Measurements from ENCODE around the gene ZNF695. TPM values are rescaled to one million over a fixed set of nuclear protein-coding genes. Genes with fewer than 3 reads are reported as not detected.

Gene ZNF695
- polyA plus RNA-seq, 1 donor = 1.5 TPM

DNA sequence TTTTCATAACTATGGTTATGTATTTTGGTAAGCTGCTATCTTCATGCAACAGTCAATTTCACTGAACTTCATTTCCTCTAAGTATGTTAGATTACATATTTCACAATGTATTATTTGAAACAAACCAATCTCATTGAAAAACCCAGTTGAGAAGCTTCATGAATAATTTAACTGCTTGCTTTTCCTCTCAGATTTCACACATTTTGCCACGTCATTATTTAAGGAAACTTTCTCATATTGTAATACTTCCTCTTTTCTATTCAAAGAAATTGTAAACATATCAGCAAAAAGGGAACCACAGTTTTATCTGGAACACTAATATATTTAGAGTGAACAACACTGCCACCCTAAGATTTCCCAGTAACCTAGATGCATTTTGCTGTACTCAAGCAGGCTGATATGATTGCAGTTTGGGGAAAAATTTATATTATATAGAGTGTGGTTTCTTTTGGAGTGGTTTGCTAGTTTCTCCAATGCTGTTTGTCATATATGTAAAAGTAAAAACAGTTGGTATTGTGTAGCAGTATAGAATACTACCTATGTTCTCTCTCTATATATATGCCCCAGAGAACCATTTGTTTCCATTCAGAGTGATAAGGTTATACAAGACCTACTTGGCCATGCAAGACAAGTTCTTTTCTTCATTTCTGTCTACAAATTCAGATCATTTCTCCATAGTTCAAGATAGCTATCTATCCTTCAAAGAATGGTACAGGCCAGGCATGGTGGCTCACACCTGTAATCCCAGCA lies 47.7 kb downstream of the ZNF695 start:
- H3K4me1 ChIP-seq (ENCODE audit: control insufficient read depth, insufficient read depth, low read length) = no peaks in the 10 kb centered on the region
- WGBS (ENCODE audit: insufficient coverage, low lambda C conversion rate) = 100% methylated on average over 1 of the region's 1 CpG
- H3K36me3 ChIP-seq (ENCODE audit: control insufficient read depth, insufficient read depth, low read length) = no peaks in the 10 kb centered on the region
- DNase-seq = no peak
- no peaks in the 10 kb centered on the region for H3K9me3 ChIP-seq (ENCODE audit: control insufficient read depth, low read depth, low read length)
- H3K27ac ChIP-seq (ENCODE audit: low read length) = no peak overlapping the region
- H3K4me3 ChIP-seq (ENCODE audit: low read length) = no peak overlapping the region
- no peaks in the 10 kb centered on the region for H3K27me3 ChIP-seq (ENCODE audit: control insufficient read depth, insufficient read depth, low read length)

DNA sequence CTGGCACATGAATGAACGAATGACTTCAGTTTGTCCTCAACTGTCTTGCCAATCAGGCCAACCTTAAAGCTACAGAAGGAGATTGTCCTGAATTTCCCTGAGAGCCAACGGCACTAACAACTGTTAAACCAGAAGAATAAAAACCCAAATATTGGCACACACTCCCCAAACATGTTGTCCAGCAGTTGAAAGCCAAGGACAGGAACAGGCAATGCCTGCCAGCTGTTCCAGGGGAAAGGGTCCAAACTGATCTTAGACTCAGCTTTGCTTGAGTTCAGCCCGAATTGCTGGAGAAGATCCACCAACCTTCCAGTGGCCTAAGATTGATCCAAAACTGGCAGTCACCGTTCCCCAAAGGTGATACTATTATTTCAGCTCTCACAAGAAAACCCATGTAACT lies 53.7 kb downstream of the ZNF695 start:
- Histone ChIP-seq H3K4me1 (ENCODE audit: control insufficient read depth, insufficient read depth, low read length) (no peaks in the 10 kb centered on the region), H3K27ac (ENCODE audit: low read length) (no peak overlapping the region), H3K9me3 (ENCODE audit: control insufficient read depth, low read depth, low read length) (no peaks in the 10 kb centered on the region), H3K36me3 (ENCODE audit: control insufficient read depth, insufficient read depth, low read length) (no peaks in the 10 kb centered on the region), H3K4me3 (ENCODE audit: low read length) (no peak overlapping the region), H3K27me3 (ENCODE audit: control insufficient read depth, insufficient read depth, low read length) (no peaks in the 10 kb centered on the region)
- DNase-seq = no peak
- whole genome bisulfite sequencing (ENCODE audit: insufficient coverage, low lambda C conversion rate) = no CpG with 5 or more reads among the region's 4 CpGs

DNA sequence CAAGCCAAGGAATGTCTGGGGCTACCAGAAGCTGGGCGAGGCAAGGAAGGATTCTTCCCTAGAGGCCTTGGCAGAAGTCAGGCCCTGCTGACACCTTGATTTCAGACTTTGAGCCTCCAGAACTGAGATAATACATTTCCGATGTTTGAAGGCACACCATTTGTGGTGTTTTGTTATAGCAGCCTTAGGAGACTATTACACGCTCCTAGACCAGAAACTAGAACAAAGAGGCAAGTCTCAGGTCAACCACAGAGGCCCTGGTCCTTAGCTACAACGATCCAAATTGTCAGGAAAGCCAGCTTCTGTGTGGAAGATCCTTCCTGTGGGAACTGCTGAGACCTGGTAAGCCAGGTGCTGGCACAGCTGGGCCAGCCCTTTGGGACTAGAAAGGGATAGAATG lies 56.4 kb downstream of the ZNF695 start:
- Histone ChIP-seq H3K9me3 (ENCODE audit: control insufficient read depth, low read depth, low read length) (no peaks in the 10 kb centered on the region), H3K27me3 (ENCODE audit: control insufficient read depth, insufficient read depth, low read length) (no peaks in the 10 kb centered on the region), H3K36me3 (ENCODE audit: control insufficient read depth, insufficient read depth, low read length) (no peaks in the 10 kb centered on the region), H3K4me1 (ENCODE audit: control insufficient read depth, insufficient read depth, low read length) (no peaks in the 10 kb centered on the region), H3K4me3 (ENCODE audit: low read length) (no peak overlapping the region), H3K27ac (ENCODE audit: low read length) (no peak overlapping the region)
- no CpG with 5 or more reads among the region's 4 CpGs for WGBS (ENCODE audit: insufficient coverage, low lambda C conversion rate)
- DNase-seq = no peak

DNA sequence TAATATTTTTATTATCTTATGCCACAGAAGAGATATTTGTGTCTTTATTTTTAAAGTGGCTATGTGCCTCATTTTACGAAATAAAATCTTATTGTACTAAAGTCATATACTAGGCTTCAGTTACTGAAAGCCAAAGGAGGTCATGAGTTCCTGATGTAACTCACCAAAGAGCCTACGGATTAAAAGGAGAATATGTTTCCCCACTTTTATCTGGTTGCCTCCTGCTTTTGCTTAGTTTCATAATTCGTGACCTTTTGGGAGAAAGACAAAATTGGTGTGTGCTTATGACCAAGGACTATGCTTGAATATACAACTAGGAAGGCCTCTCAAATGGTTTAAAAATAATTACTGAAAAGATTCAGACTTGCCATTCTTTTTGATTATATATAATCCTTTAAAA lies 57.9 kb downstream of the ZNF695 start:
- H3K27ac ChIP-seq (ENCODE audit: low read length) = no peak overlapping the region
- WGBS (ENCODE audit: insufficient coverage, low lambda C conversion rate) = 100% methylated on average over 1 of the region's 3 CpGs
- no peak overlapping the region for H3K4me3 ChIP-seq (ENCODE audit: low read length)
- no peaks in the 10 kb centered on the region for H3K27me3 ChIP-seq (ENCODE audit: control insufficient read depth, insufficient read depth, low read length)
- no peak for DNase-seq
- H3K4me1 ChIP-seq (ENCODE audit: control insufficient read depth, insufficient read depth, low read length) = no peaks in the 10 kb centered on the region
- no peaks in the 10 kb centered on the region for H3K9me3 ChIP-seq (ENCODE audit: control insufficient read depth, low read depth, low read length)
- H3K36me3 ChIP-seq (ENCODE audit: control insufficient read depth, insufficient read depth, low read length) = no peaks in the 10 kb centered on the region

DNA sequence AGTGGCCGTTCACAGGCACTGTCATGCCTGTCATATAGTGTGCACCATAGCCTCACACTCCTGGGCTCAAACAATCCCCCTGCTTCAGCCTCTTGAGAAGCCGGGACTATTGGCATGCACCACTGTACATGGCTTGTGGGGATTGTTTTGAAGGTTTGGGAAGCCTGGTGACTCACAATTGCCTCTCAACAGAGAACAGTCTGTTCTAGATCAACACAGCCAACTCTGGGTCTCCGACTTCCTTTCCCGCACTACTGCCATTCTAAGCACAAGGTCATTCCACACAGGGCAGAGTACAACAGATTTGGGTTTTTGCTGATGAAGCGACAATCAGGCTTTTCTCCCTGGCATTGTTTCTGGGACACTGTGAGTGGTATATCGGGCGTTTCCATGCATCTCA lies 60.6 kb downstream of the ZNF695 start:
- DNase-seq = no peak
- H3K27ac ChIP-seq (ENCODE audit: low read length) = no peak overlapping the region
- WGBS (ENCODE audit: insufficient coverage, low lambda C conversion rate) = 90% methylated on average over 2 of the region's 7 CpGs

DNA sequence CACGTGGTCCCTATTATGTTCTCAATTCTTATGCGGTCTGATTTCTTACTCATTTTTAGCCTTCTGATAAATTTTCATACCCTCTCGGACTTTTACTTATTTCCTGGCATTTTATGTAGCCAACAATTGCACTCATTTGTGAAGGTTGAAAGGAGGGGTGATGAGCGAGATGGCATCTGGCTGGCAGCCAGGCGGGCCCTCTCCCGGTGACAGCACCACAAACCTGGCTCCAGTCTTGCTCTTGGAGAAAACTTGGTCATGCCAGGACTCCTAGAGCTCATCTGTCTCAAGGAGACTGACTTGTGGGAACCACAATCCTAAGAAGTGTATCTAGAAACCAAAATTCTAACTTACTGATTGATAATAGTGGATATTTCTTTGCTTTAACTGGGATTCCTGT lies 61.5 kb downstream of the ZNF695 start:
- 100% methylated on average over 1 of the region's 6 CpGs for WGBS (ENCODE audit: insufficient coverage, low lambda C conversion rate)
- no peak overlapping the region for H3K4me3 ChIP-seq (ENCODE audit: low read length)
- H3K36me3 ChIP-seq (ENCODE audit: control insufficient read depth, insufficient read depth, low read length) = no peaks in the 10 kb centered on the region
- H3K9me3 ChIP-seq (ENCODE audit: control insufficient read depth, low read depth, low read length) = no peaks in the 10 kb centered on the region
- no peaks in the 10 kb centered on the region for H3K4me1 ChIP-seq (ENCODE audit: control insufficient read depth, insufficient read depth, low read length)
- no peak overlapping the region for H3K27ac ChIP-seq (ENCODE audit: low read length)
- no peaks in the 10 kb centered on the region for H3K27me3 ChIP-seq (ENCODE audit: control insufficient read depth, insufficient read depth, low read length)
- no peak for DNase-seq

More for the DNA sequence above, 60.6 kb downstream of the ZNF695 start:
- no peaks in the 10 kb centered on the region for H3K9me3 ChIP-seq (ENCODE audit: control insufficient read depth, low read depth, low read length)
- H3K4me1 ChIP-seq (ENCODE audit: control insufficient read depth, insufficient read depth, low read length) = no peaks in the 10 kb centered on the region
- no peaks in the 10 kb centered on the region for H3K36me3 ChIP-seq (ENCODE audit: control insufficient read depth, insufficient read depth, low read length)
- H3K4me3 ChIP-seq (ENCODE audit: low read length) = no peak overlapping the region
- H3K27me3 ChIP-seq (ENCODE audit: control insufficient read depth, insufficient read depth, low read length) = no peaks in the 10 kb centered on the region

Other genes with a start within 250 kb of the ZNF695 start
- gene AHCTF1, start 76.1 kb downstream of the ZNF695 start, polyA plus RNA-seq = 21.4 TPM
- 2.4 TPM for gene ZNF670, start 70.8 kb upstream of the ZNF695 start, polyA plus RNA-seq
- gene ZNF669, start 96.3 kb upstream of the ZNF695 start, polyA plus RNA-seq = 5.6 TPM
- 13.5 TPM for gene ZNF124, start 164.0 kb upstream of the ZNF695 start, polyA plus RNA-seq
- gene VN1R5, start 248.0 kb upstream of the ZNF695 start, polyA plus RNA-seq = not detected